ENCODE measurements around the gene IGF2R. TPM values are rescaled to one million over a fixed set of nuclear protein-coding genes. Genes with fewer than 3 reads are reported as not detected.
"Not testable (repeated sequence)": the region's sequence is repeated elsewhere in the genome, so short reads cannot be mapped to it uniquely, and the experiment has no call there.

IGF2R gene
- total RNA-seq (71.2 TPM), polyA plus RNA-seq (10 to 100 TPM in 2 of 4 donors, 1 to 10 TPM in 2; 8.8 to 13.4 (median 9.8) TPM)

- ATAC-seq (ENCODE audit: low read depth in 2 of 2) (peak; percentile 92 to 93), DNase-seq (peak; percentile 90 to 96 (median 92))
- peak within 1 kb of the TSS; percentile 89 to 93 (median 92) for H3K27ac Mint-ChIP-seq
- Histone ChIP-seq H3K9me3 (ENCODE audit: control insufficient read depth in 2 of 2, low read length in 2 of 2) (no peaks in the 10 kb centered on the region), H3K36me3 (ENCODE audit: control insufficient read depth, insufficient read depth, low read length) (no peaks in the 10 kb centered on the region), H3K27ac (ENCODE audit: insufficient read depth, low read length, poor library complexity, severe bottlenecking) (peak within 1 kb of the TSS; percentile 73), H3K4me3 (ENCODE audit: low read depth, low read length) (peak within 1 kb of the TSS; percentile 80), H3K4me1 (ENCODE audit: control insufficient read depth, insufficient read depth, low read length, poor library complexity, severe bottlenecking) (peaks cover 45% of the 10 kb centered on the region), H3K27me3 (ENCODE audit: control insufficient read depth, insufficient read depth, low read length) (no peaks in the 10 kb centered on the region)
- peaks cover 5% of the 10 kb centered on the region for H3K27me3 Mint-ChIP-seq
- peak within 1 kb of the TSS; percentile 92 to 97 (median 95) for H3K4me3 Mint-ChIP-seq
- H3K9me3 Mint-ChIP-seq: no peaks in the 10 kb centered on the region
- H3K36me3 Mint-ChIP-seq: no peaks in the 10 kb centered on the region
- H3K4me1 Mint-ChIP-seq: peaks cover 11 to 45% (median 37%) of the 10 kb centered on the region in 4 donors
Observed at GRCh38 chr6:159968295-159969203, at the start of gene IGF2R. TSS of gene IGF2R (plus strand) at chr6:159969082. CDS start at chr6:159969247, 165 bp downstream.

- H3K4me3 Mint-ChIP-seq: peak overlapping the region in 1 of 4 donors; percentile 11
- no peaks in the 10 kb centered on the region for H3K36me3 ChIP-seq (ENCODE audit: control insufficient read depth, insufficient read depth, low read length)
Observed at GRCh38 chr6:159919800-159920199, 49.1 kb upstream of the IGF2R start.

GRCh38 chr6:159924150-159924549 is 44.7 kb upstream of the IGF2R start:
- ATAC-seq (ENCODE audit: low read depth in 2 of 2); H3K27ac ChIP-seq (ENCODE audit: insufficient read depth, low read length, poor library complexity, severe bottlenecking); H3K27ac Mint-ChIP-seq; DNase-seq; H3K36me3 ChIP-seq (ENCODE audit: control insufficient read depth, insufficient read depth, low read length); H3K4me3 ChIP-seq (ENCODE audit: low read depth, low read length); H3K4me1 ChIP-seq (ENCODE audit: control insufficient read depth, insufficient read depth, low read length, poor library complexity, severe bottlenecking); H3K27me3 ChIP-seq (ENCODE audit: control insufficient read depth, insufficient read depth, low read length); H3K9me3 ChIP-seq (ENCODE audit: control insufficient read depth in 2 of 2, low read length in 2 of 2); H3K36me3 Mint-ChIP-seq; H3K4me1 Mint-ChIP-seq; H3K9me3 Mint-ChIP-seq; H3K4me3 Mint-ChIP-seq: not testable (repeated sequence)
- peaks cover 51% of the 10 kb centered on the region for H3K27me3 Mint-ChIP-seq

More at GRCh38 chr6:159919800-159920199, 49.1 kb upstream of the IGF2R start:
- H3K4me1 ChIP-seq (ENCODE audit: control insufficient read depth, insufficient read depth, low read length, poor library complexity, severe bottlenecking): no peaks in the 10 kb centered on the region
- Mint-ChIP-seq H3K9me3 (peaks cover 0 to 9% (median 3%) of the 10 kb centered on the region in 7 donors), H3K27me3 (peaks cover 57% of the 10 kb centered on the region), H3K4me1 (no peaks in the 10 kb centered on the region), H3K27ac (no peak overlapping the region), H3K36me3 (no peaks in the 10 kb centered on the region)
- peaks cover 2% of the 10 kb centered on the region for H3K27me3 ChIP-seq (ENCODE audit: control insufficient read depth, insufficient read depth, low read length)
- no peak overlapping the region for H3K4me3 ChIP-seq (ENCODE audit: low read depth, low read length)
- H3K27ac ChIP-seq (ENCODE audit: insufficient read depth, low read length, poor library complexity, severe bottlenecking): no peak overlapping the region
- DNase-seq (no peak), ATAC-seq (ENCODE audit: low read depth in 2 of 2) (no peak)
- H3K9me3 ChIP-seq (ENCODE audit: control insufficient read depth in 2 of 2, low read length in 2 of 2): no peaks in the 10 kb centered on the region

GRCh38 chr6:159926542-159927203 is 42.2 kb upstream of the IGF2R start:
- DNase-seq: no peak
- Mint-ChIP-seq H3K27me3 (peaks cover 36% of the 10 kb centered on the region), H3K4me3 (no peak overlapping the region), H3K4me1 (peaks cover 8 to 23% (median 19%) of the 10 kb centered on the region in 4 donors), H3K27ac (no peak overlapping the region), H3K36me3 (no peaks in the 10 kb centered on the region), H3K9me3 (peaks cover 0 to 9% (median 2%) of the 10 kb centered on the region in 7 donors)
- Histone ChIP-seq H3K27ac (ENCODE audit: insufficient read depth, low read length, poor library complexity, severe bottlenecking) (no peak overlapping the region), H3K9me3 (ENCODE audit: control insufficient read depth in 2 of 2, low read length in 2 of 2) (no peaks in the 10 kb centered on the region), H3K27me3 (ENCODE audit: control insufficient read depth, insufficient read depth, low read length) (peaks cover 2% of the 10 kb centered on the region), H3K4me3 (ENCODE audit: low read depth, low read length) (no peak overlapping the region), H3K4me1 (ENCODE audit: control insufficient read depth, insufficient read depth, low read length, poor library complexity, severe bottlenecking) (peaks cover 16% of the 10 kb centered on the region), H3K36me3 (ENCODE audit: control insufficient read depth, insufficient read depth, low read length) (no peaks in the 10 kb centered on the region)
- no peak for ATAC-seq (ENCODE audit: low read depth in 2 of 2)

- no peak overlapping the region for H3K27ac ChIP-seq (ENCODE audit: insufficient read depth, low read length, poor library complexity, severe bottlenecking)
- Mint-ChIP-seq H3K4me1 (peaks cover 8 to 29% (median 20%) of the 10 kb centered on the region in 4 donors), H3K36me3 (no peaks in the 10 kb centered on the region), H3K4me3 (peak overlapping the region in 2 of 4 donors; percentile 13 to 20), H3K9me3 (no peaks in the 10 kb centered on the region), H3K27ac (peak overlapping the region; percentile 6 to 88 (median 65)), H3K27me3 (peaks cover 9% of the 10 kb centered on the region)
- H3K36me3 ChIP-seq (ENCODE audit: control insufficient read depth, insufficient read depth, low read length): no peaks in the 10 kb centered on the region
- peaks cover 16% of the 10 kb centered on the region for H3K4me1 ChIP-seq (ENCODE audit: control insufficient read depth, insufficient read depth, low read length, poor library complexity, severe bottlenecking)
- H3K4me3 ChIP-seq (ENCODE audit: low read depth, low read length): peak overlapping the region; percentile 29
- no peaks in the 10 kb centered on the region for H3K9me3 ChIP-seq (ENCODE audit: control insufficient read depth in 2 of 2, low read length in 2 of 2)
- H3K27me3 ChIP-seq (ENCODE audit: control insufficient read depth, insufficient read depth, low read length): no peaks in the 10 kb centered on the region
- ATAC-seq (ENCODE audit: low read depth in 2 of 2) (peak in 1 of 2 donors; percentile 38), DNase-seq (peak; percentile 4 to 32 (median 19))
Observed at GRCh38 chr6:159929819-159930218, 39.1 kb upstream of the IGF2R start.

- peak in 1 of 3 donors; percentile 51 for DNase-seq
- Mint-ChIP-seq H3K4me1 (peaks cover 8 to 29% (median 20%) of the 10 kb centered on the region in 4 donors), H3K27me3 (peaks cover 8% of the 10 kb centered on the region), H3K36me3 (no peaks in the 10 kb centered on the region), H3K9me3 (peaks cover 0 to 5% (median 0%) of the 10 kb centered on the region in 7 donors), H3K27ac (peak overlapping the region in 2 of 3 donors; percentile 88 to 91), H3K4me3 (no peak overlapping the region)
- Histone ChIP-seq H3K4me1 (ENCODE audit: control insufficient read depth, insufficient read depth, low read length, poor library complexity, severe bottlenecking) (peaks cover 16% of the 10 kb centered on the region), H3K9me3 (ENCODE audit: control insufficient read depth in 2 of 2, low read length in 2 of 2) (peaks cover 0 to 5% of the 10 kb centered on the region in 2 experiments), H3K27me3 (ENCODE audit: control insufficient read depth, insufficient read depth, low read length) (no peaks in the 10 kb centered on the region), H3K4me3 (ENCODE audit: low read depth, low read length) (peak overlapping the region; percentile 1), H3K36me3 (ENCODE audit: control insufficient read depth, insufficient read depth, low read length) (no peaks in the 10 kb centered on the region), H3K27ac (ENCODE audit: insufficient read depth, low read length, poor library complexity, severe bottlenecking) (no peak overlapping the region)
- peak in 1 of 2 donors; percentile 48 for ATAC-seq (ENCODE audit: low read depth in 2 of 2)
Observed at GRCh38 chr6:159931112-159931511, 37.8 kb upstream of the IGF2R start.

- Histone ChIP-seq H3K9me3 (ENCODE audit: control insufficient read depth in 2 of 2, low read length in 2 of 2) (peaks cover 0 to 5% of the 10 kb centered on the region in 2 experiments), H3K27ac (ENCODE audit: insufficient read depth, low read length, poor library complexity, severe bottlenecking) (no peak overlapping the region), H3K4me3 (ENCODE audit: low read depth, low read length) (no peak overlapping the region), H3K36me3 (ENCODE audit: control insufficient read depth, insufficient read depth, low read length) (no peaks in the 10 kb centered on the region), H3K4me1 (ENCODE audit: control insufficient read depth, insufficient read depth, low read length, poor library complexity, severe bottlenecking) (peaks cover 16% of the 10 kb centered on the region), H3K27me3 (ENCODE audit: control insufficient read depth, insufficient read depth, low read length) (peaks cover 1% of the 10 kb centered on the region)
- DNase-seq: no peak
- Mint-ChIP-seq H3K4me1 (peaks cover 8 to 29% (median 20%) of the 10 kb centered on the region in 4 donors), H3K9me3 (peaks cover 0 to 5% (median 0%) of the 10 kb centered on the region in 7 donors), H3K4me3 (no peak overlapping the region), H3K36me3 (no peaks in the 10 kb centered on the region), H3K27ac (peak overlapping the region in 1 of 3 donors; percentile 67), H3K27me3 (peaks cover 4% of the 10 kb centered on the region)
- ATAC-seq (ENCODE audit: low read depth in 2 of 2): no peak
Observed at GRCh38 chr6:159931846-159932245, 37.0 kb upstream of the IGF2R start.
